Stimulated activated CD4-positive, alpha-beta T cell treated with anti-CD3 and anti-CD28 coated beads, Interleukin-12 subunit alpha, Interleukin-12 subunit beta, amount 100 ng/mL, for 24 hours (primary cell): ENCODE results near the gene CDHR3.
"Not testable (repeated sequence)": the region's sequence is repeated elsewhere in the genome, so short reads cannot be mapped to it uniquely, and the experiment has no call there.

Source experiments
- DNase-seq, 2 experiments: peaks; one replicate each; pipeline ENCODE4 v3.0.0-alpha.2; 2020; ENCODE audit warnings: low read depth in 2 of 2

CDHR3 gene, protein sequence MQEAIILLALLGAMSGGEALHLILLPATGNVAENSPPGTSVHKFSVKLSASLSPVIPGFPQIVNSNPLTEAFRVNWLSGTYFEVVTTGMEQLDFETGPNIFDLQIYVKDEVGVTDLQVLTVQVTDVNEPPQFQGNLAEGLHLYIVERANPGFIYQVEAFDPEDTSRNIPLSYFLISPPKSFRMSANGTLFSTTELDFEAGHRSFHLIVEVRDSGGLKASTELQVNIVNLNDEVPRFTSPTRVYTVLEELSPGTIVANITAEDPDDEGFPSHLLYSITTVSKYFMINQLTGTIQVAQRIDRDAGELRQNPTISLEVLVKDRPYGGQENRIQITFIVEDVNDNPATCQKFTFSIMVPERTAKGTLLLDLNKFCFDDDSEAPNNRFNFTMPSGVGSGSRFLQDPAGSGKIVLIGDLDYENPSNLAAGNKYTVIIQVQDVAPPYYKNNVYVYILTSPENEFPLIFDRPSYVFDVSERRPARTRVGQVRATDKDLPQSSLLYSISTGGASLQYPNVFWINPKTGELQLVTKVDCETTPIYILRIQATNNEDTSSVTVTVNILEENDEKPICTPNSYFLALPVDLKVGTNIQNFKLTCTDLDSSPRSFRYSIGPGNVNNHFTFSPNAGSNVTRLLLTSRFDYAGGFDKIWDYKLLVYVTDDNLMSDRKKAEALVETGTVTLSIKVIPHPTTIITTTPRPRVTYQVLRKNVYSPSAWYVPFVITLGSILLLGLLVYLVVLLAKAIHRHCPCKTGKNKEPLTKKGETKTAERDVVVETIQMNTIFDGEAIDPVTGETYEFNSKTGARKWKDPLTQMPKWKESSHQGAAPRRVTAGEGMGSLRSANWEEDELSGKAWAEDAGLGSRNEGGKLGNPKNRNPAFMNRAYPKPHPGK

DNA sequence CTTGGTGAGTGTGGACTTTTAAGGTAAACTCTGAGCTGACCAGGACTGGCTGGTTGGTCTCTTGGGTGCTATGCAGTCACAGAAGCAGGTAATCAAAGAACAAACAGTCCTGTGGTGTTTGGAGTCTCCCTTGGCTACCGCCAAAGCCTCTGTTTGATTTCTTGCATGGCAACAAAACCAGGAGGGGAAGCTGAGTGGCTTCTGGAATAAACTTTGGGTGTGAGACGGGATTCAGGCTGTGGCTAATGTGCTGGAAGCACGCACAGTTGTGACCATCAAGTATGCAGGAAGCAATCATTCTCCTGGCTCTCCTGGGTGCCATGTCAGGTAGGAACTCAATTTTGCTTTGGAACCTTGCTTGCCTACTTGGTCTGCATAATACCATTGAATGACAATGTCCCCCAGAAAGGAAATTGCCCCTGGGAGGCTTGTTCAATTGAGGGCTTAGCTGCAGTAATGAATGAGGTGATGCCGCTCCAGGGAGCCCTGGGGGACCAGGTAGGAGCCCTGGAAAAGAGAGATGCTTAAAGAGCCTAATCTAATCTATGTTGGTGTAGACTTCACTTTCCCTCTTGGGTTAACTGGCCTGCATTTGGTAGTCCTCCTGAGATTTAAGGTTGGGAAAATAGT, at the start of gene CDHR3:
TSS of gene CDHR3 (plus strand) at position 227 of the 630 bp plus-strand sequence. CDS start at position 282, 55 bp downstream.
- DNase-seq = no peak

DNA sequence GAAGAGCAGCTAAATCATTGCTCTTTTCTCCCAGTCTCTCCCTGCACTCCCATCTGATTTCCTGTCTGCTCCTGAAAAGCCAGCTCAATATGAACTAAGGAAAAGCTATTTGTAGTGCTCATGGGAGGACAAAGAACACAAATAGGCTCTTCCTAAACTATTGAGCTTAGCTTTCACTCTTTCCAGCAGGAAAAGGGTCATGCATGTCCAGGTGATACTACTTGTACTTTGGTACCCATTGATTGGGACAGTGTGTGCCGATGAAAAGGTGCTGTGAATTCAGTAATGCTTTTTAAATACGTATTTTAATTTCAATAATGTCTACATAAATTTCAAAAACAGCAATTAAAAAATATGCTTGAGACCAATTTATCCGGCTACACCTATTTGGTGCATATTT, 49.1 kb upstream of the CDHR3 start:
- no peak for DNase-seq

DNA sequence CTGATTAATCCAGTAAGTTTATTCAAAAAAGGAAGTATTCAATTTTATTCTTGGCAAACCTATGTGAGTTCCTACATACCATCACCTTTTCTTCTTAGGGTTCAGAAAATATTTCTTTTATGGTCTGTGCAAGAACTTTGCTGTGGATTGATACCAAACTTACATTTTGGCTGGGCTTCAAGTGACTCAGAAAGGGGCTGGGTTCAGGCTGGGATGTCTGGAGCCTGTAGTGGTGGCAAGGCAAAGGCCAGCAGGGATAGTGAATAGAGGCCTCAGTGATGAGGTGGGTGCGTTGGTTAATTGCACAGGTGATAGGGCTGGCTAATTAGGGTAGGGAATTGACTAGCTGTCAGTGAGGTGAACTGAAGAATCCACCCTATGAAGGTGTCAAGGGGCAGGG, 46.5 kb upstream of the CDHR3 start:
- no peak for DNase-seq

DNA sequence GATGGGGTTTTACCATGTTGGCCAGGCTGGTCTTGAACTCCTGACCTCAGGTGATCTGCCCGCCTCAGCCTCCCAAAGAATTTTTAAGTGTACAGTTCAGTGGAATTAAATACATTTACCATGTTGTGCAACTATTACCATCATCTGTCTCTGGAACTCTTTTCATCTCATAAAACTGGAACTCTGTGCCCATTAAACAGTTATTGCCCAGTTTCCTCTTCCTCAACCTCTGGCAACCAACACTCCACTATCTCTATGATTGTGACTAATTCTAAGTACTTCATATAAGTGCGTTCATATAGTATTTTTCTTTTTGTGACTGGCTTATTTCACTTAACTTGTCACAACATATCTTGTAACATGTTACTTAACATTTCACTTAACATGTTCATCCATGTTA, 45.4 kb upstream of the CDHR3 start:
- no peak for DNase-seq

DNA sequence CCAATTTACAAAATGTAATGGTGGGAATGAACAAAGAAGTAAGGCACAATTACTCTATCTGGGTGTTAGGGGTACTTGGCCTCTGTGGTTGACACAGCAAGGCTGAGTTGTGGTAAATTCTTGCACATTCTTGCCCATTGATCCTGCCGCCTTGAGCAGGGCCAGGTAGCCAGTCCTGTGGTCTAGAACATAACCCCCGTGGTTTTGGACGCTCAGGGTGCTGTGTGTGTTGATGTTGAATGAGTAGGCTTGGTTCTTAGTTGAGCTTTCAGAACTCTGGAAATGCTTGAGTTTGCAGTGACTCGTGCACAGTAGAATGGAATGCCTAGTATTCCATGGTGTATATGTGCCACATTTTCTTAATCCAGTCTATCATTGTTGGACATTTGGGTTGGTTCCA, 42.3 kb upstream of the CDHR3 start:
- DNase-seq = no peak

DNA sequence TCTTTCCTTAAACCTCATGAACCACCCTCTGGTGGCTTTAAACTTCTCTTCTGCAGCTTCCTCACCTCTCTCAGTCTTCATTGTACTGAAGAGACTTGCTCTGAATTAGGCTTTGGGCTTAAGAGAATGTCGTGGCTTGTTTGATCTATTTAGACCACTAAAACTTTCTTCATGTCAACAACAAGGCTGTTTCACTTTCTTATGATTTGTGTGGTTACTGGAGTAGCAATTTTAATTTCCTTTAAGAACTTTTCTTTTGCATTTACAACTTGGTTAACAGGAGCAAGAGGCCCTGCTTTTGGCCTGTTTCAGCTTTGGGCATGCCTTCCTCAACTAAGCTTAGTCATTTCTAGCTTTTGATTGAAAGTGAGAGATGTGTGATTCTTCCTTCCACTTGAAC, 38.1 kb upstream of the CDHR3 start:
- DNase-seq = peak; percentile 1 to 31

DNA sequence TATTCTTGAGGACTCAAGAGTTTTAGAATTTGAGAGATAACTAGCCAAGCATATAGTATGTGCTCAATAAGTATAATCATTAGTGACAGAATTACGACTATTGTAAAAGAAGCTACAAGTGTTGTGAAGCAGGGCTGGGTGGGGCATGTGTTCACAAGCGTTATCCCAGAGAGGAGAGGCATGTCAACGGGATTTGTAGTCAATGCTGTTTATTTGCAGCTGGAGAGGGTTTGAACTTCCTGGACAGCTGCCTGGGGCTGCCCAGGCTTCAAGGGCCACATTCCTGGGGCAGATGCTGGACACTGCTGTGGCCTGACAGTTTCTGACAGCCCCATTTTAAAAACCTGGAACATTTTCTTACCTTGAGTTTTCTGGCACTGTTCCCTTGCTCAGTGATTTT, 36.9 kb upstream of the CDHR3 start:
- no peak for DNase-seq

DNA sequence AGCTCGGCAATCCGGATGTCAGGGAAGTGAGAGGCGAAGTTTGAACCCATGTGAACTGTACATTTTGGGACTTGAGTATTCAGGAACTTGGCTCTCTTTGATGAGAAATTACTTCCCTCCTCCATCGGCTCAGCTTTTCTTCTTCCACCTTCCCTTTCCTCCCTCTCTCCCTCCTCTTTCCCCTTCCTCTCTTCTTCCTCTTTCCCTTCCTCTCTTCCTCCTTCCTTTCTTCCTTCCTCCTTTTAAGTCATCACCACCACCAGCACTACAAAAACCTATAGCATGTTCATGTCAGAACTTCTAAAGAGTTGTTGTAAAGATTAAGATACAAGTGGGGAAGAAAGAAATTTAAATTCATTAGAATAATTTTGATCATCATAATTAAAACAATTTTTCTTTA, 31.9 kb upstream of the CDHR3 start:
- no peak for DNase-seq

DNA sequence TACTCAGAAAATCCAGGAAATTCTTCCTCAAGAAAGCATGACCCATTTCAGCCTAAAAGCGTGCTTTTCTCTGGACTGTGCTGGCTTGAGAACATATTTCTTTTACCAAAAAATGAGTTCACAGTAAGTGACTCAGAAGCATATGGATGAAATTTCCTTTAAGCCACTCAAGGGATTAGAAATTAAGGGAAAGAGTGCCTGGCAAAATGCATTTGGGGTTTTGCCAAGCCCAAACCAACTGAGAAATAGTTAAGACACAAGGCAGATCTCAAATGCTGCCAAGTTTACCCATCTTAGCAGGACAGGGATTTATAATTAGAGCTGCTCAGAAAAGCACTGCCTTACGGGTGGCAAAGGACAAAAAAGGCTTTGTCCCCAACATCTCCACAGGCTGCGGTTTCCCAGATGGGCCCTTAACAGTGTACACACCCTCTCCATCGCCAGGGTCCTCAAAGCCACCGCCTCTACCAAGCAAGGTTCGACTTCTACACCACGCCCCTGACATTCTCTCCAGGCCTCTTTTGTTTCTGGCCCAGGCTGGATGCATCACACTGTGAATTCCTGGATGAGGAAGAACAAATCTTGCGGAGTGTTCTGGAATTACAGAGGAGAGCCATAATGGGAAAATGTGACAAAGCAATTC, 30.1 kb upstream of the CDHR3 start:
- no peak for DNase-seq

DNA sequence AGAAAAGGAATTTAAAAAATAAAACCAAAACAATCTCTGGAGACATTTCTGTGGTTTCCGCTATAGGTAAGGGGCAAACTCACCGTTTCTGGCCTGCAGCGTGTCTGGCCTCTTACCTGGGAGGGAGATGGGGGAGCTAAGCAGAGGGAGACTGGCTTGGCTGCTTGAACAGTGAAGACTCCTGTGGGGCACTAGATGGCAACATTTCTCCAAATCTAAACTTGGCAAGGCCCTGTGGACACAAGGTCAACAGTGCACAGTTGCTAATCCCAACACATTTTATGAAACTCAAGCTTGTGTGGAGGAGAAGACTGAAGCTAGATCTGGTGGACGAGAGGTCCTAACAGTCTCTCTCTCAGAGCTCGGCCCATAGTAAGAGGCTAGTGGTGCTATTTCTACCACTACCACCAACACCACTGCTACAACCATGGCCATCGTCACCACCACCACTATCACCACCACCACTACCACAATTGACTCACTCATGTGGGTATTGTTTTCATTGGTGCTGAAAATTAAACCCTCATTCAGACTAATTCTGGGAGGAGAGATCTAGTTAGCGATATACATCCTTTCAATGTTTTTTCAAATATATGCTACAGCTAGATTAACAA, 28.4 kb upstream of the CDHR3 start:
- DNase-seq = no peak

DNA sequence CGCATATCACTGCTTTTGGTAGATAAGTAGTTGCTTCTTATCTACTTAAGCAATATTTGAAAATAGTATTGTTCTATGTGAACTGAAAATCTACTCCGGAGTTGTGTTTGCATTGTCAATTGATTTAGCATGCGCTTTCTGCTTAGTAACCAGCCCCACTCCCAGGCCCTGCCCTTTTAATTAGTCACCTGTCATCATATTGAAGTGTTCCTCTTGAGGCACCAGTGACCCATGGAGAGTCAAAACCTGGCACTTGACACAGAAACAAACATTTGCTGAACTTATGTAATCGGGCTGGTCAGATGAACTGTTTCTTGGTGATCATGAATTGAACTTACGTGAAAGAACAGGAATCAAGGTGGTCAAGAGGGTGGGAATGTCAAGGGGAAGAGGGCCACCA, 27.8 kb upstream of the CDHR3 start:
- DNase-seq = no peak

DNA sequence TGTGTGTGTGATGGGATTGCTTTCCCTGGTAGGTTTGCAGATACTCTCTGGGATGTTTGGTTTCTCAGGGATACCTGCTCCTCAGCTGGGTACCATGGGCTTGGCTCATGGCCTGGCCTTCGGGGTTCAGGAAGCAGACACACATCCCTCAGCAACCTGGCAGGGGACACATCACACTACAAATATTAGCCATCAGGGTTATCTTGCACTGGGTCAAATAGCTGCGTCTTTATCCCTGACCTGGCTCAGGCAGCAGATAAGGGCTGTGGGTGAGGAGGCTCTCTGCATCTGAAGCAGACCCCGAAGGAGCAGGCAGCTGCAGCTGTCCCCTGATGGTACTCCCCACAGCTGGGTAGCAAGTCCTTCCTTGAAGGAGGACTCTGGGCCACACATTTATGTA, 25.7 kb upstream of the CDHR3 start:
- no peak for DNase-seq

DNA sequence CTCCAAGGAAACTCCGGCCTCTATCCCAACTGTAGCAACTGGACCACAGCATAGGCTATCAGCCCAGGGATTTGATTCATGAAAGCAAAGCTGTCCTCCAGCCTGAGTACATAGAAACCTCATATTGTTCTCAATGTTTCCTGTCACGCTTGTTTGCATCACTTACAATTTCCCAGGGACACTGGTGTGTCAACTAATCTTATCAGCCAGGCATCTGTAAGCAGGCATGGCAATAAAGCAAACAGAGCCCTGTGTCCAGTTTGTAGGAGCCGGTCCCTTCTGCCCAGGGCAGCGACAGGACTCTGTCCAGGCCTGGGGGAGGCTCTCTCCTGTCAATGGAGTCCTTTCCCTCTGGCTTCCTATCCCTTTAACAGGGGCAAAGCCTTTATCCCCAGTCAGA, 23.0 kb upstream of the CDHR3 start:
- DNase-seq = no peak

DNA sequence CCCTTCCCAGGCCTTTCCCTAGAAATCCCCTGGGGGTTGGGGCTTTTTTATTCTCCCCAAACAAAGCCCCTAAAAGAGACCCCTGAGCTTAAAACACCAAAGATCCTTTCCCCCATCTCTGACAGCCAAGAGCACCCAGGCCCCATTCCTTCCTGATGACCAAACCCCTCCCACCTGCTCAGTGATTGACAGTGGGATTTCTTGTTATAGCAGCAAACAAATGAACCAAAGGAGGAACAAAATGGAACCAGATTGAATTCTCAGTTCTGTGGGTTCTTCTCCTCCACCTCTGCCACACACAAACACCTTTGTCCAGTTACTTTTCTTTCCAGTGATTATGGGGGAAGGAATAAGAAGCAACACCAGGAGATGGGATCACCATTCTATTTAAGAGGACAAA, 21.5 kb upstream of the CDHR3 start:
- DNase-seq = no peak

DNA sequence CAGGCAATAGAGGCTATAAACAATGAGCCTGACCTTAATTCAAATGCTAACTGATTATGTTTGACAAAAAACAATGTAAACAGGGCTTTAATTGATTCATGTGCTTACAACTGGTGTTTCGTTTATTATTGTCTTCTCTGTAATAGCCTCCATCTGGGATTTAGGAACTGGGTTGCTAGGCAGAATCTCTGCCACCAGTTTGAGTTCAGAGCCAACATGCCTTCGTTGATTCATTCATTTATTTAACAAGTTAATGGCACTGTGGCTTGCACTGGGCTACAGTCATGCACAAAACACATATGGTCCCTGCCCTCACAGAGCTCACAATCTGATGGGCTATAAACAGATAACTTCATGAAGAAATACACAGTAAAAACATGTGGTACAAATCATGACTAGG, 19.6 kb upstream of the CDHR3 start:
- DNase-seq = no peak

DNA sequence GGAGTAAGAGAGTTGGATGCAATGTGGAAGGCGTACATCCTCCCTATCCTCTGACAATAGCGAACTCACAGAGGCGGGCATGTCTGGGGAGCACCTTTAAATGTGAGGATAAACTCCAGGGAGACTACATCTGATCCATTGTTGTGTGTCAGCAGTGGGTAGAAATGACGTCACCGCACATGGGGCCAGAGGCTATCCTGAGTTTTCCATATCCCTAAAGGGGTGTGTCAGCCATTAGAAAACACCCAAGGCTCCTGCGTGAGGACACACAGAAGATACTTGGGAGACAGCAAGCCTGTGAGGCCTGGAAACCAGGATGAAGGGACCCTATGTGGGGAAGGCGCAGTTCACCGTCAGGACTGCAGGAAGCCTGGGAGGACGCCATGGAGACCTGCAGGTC, 17.2 kb upstream of the CDHR3 start:
- DNase-seq = no peak

DNA sequence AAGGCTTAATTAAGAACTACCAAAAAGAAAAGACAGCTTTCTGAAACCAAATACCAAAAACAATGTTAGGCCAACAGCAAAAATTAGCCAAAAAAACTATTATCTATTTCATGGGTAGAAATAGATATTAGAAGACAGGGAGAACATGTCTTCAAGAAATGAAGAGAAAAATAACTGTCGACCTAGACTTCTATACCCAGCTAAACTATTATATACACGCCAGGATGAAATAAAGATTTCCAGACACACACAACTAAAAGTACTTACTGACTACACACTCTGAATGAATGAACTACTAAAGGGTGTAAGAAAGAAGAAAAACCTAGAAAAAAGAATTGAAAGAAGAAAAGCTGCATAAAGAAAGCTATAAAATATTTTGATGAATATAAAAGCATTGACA, 11.5 kb upstream of the CDHR3 start:
- DNase-seq = no peak

DNA sequence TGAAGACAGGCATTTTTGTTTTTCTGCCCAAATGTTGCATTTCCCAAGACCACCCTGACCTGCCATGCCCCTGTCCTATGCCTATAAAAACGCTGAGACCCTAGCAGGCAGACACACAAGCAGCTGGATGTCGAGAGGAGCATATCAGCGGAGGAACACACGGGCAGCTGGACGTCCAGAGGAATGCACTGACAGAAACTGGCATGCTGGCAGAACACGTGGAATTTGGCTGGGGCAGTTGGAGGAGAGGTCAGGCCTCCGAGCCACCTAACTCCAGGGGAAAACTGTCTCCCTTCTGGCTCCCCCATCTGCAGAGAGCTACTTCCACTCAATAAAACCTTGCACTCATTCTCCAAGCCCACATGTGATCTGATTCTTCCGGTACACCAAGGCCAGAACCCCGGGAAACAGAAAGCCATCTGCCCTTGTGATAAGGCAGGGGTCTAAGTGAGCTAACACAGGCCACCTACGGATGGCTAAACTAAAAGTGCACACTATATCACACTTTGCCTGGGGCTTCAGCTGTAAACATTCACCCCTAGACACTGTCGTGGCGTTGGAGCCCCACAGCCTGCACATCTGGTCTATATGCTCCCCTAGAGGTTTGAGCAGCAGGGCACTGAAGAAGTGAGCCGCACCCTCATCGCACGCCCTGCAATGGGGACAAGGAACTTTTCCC, 10.0 kb upstream of the CDHR3 start:
- no peak for DNase-seq

DNA sequence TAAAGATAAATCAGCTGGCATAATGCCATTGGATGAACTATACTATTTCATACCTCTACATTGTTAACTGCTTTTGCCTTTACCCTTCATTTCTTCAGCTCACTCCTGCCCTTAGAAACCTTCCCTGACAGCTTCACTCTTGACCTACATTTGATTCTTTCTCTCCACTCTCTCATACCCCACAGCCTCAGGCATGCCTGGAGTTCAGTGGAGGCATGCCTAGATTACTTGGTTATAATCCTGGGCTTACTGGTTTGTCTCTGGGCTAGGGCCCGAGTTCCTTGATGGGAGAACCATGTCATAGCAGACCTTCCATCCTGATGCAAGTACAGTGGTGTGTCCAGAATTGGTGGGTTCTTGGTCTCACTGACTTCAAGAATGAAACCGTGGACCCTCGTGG, 8.4 kb upstream of the CDHR3 start:
- DNase-seq = no peak

DNA sequence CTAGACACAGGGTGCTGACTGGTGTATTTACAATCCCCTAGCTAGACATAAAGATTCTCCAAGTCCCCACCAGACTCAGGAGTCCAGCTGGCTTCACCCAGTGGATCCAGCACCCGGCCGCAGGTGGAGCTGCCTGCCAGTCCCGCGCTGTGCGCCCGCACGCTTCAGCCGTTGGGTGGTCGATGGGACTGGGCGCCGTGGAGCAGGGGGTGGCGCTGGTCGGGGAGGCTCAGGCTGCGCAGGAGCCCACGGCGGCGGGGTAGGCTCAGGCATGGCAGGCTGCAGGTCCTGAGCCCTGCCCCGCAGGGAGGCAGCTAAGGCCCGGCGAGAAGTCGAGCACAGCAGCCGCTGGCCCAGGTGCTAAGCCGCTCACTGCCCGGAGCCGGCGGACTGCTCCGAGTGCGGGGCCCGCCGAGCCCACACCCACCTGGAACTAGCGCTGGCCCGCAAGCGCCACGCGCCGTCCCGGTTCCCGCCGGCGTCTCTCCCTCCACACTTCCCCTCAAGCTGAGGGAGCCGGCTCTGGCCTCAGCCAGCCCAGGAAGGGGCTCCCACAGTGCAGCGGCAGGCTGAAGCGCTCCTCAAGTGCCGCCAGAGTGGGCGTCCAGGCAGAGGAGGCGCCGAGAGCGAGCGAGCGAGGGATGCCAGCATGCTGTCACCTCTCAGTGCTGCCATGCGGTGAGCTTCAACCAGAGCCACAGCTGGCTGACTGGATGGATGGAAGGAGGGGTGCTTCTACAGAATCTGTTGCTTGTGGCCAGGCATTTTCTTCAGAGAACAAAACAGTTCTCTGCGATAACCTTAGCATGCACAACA, 7.2 kb upstream of the CDHR3 start:
- DNase-seq = not testable (repeated sequence)
